Upper lobe of right lung (tissue), 1 donor: ENCODE results near the gene HIF3A. TPM values are rescaled to one million over a fixed set of nuclear protein-coding genes. Genes with fewer than 3 reads are reported as not detected.

Source experiments
- ATAC-seq: fragments of 200-7000 bp; cut with Tn5 transposase; one replicate; pipeline ENCODE4 v1.9.1; 2020; ENCODE audit warnings: mild to moderate bottlenecking, moderate library complexity
- DNase-seq: peaks from one replicate; pipeline ENCODE4 v3.0.0-alpha.2; 2020
- H3K27ac ChIP-seq: fragments of 200-600 bp; one replicate; pipeline ENCODE4 v1.8.0; 2022
- H3K27me3 ChIP-seq: fragments of 200-600 bp; one replicate; pipeline ENCODE4 v1.8.0; 2022; ENCODE audit warnings: mild to moderate bottlenecking
- H3K36me3 ChIP-seq: fragments of 200-600 bp; one replicate; pipeline ENCODE4 v1.8.0; 2022
- H3K4me1 ChIP-seq: fragments of 200-600 bp; one replicate; pipeline ENCODE4 v1.8.0; 2022
- H3K4me3 ChIP-seq: fragments of 200-600 bp; one replicate; pipeline ENCODE4 v1.8.0; 2022; ENCODE audit warnings: mild to moderate bottlenecking
- H3K9me3 ChIP-seq: fragments of 200-600 bp; one replicate; pipeline ENCODE4 v1.8.0; 2022
- intact Hi-C: fragments of 100-400 bp; cut with DNase I; formaldehyde crosslinking; loops from one replicate; pipeline ENCODE4 v1.11.0; 2022
- total RNA-seq: library from RNA; stranded (reverse); fragmentation: NEBNext Ultra II Directional; extraction: Animal tissue kit (Norgen Biotek cat#: 25700); gene quantifications from one replicate; pipeline ENCODE4 v1.2.1, GENCODE V29; 2021
- TF ChIP-seq, protein P1 (sequence below): fragments of 200-600 bp; IDR thresholded peaks from one replicate; pipeline ENCODE4 v1.8.0; 2022; ENCODE audit warnings: antibody characterized with exemption
- donor health status: DM: no; HTN: yes; CAD: no; lungs with severe emphysema.

HIF3A gene
- total RNA-seq, 1 donor from 2014 or later: 63.1 TPM

DNA sequence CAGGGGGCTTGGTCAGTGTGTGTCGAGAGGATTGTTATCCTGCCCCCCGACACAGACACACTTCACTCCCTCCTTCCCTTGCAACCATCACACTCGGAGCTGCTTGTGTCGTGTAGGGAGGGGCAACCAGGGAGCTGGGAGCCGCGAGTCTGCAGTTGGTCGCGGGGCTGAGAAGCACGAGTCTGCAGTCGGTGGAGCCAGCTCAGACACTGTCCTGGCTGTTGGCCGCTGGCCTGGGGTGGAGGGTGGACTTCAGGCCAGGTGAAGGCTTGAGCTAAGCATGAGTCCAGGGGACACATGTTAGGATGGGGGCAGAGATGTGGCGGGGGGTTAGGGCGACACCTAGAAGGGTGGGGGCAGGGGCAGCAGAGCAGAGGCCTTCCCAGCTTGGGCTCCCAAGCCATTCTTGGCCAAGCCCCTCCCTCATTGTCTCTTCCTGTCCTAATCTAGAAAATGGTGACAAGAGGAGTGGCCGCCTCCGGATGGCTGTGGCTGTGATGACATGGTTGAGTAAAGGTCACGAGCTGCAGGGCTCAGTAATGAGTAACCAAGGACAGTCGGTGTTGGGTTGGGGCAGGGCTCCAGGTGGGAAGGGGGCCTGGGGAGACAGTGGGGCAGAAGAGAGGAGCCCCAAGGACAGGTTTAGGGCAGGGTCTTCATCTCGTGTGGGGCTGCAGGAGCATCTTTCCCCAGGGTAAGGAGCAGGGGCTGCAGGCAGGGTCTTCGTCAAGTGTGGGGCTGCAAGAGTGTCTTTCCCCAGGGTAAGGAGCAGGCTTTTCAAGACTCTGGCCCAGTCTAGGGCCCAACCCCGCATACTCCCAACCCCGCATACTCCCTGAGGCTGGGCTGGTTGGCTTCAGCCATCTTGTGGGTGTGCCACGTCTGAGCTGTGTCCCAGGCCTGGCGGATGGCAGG lies 58.6 kb downstream of the HIF3A start:
- intact Hi-C loops: no loop called here
- no peaks in the 10 kb centered on the region for H3K27me3 ChIP-seq
- H3K36me3 ChIP-seq: peaks cover 47% of the 10 kb centered on the region
- no peak for DNase-seq
- TF ChIP-seq, protein P1, sequence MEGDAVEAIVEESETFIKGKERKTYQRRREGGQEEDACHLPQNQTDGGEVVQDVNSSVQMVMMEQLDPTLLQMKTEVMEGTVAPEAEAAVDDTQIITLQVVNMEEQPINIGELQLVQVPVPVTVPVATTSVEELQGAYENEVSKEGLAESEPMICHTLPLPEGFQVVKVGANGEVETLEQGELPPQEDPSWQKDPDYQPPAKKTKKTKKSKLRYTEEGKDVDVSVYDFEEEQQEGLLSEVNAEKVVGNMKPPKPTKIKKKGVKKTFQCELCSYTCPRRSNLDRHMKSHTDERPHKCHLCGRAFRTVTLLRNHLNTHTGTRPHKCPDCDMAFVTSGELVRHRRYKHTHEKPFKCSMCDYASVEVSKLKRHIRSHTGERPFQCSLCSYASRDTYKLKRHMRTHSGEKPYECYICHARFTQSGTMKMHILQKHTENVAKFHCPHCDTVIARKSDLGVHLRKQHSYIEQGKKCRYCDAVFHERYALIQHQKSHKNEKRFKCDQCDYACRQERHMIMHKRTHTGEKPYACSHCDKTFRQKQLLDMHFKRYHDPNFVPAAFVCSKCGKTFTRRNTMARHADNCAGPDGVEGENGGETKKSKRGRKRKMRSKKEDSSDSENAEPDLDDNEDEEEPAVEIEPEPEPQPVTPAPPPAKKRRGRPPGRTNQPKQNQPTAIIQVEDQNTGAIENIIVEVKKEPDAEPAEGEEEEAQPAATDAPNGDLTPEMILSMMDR: no peak
- H3K27ac ChIP-seq: no peak overlapping the region
- ATAC-seq: no peak
- peaks cover 31% of the 10 kb centered on the region for H3K4me1 ChIP-seq
- H3K4me3 ChIP-seq: no peak overlapping the region
- no peaks in the 10 kb centered on the region for H3K9me3 ChIP-seq

DNA sequence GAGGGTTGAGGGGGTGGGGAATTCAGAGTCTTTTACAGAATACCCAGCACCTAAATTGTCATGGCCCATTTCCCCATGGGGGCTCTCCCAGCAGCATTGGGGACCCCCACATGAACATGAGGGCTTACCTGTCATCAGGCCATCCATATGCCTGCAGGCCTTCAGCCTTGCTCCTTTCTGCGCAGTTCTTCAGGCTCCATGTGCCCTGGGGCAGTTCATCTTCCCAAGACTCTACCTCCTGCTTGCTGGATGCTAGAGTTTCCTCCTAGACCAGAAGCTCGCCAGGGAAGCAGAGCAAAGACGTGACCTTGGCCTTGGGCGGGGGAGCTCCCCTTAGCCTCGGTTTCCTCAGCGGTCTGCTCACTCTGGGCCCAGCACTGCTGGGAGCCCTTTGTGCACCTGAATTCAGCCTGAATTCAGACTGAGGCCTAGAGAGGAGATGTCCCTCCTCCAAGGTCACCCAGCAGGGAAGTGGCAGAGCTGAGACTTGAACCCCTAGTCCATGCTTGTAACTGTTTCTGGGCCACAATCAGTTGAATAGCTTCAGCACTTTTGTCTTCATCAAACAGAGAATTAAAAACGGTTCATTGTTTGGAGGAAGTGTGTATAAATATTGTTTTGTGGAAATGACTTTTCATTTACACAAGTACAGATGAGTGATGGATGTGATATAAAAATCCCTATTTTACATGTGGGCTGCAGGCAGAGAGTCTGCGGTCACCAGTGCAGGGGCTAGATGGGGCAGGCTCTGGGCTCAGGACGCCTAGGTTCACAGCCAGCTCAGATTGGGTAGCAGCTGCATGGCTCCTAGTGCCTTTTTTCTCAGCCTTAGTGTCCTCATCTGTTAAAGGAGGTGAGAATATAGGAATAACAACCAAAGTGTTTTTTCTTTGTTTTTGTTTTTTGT lies 59.6 kb downstream of the HIF3A start:
- H3K27ac ChIP-seq: no peak overlapping the region
- H3K27me3 ChIP-seq: no peaks in the 10 kb centered on the region
- intact Hi-C loops: no loop called here
- no peak overlapping the region for H3K4me3 ChIP-seq
- H3K36me3 ChIP-seq: peaks cover 47% of the 10 kb centered on the region
- peaks cover 22% of the 10 kb centered on the region for H3K4me1 ChIP-seq
- DNase-seq (no peak), ATAC-seq (no peak)
- TF ChIP-seq, protein P1: no peak
- no peaks in the 10 kb centered on the region for H3K9me3 ChIP-seq

DNA sequence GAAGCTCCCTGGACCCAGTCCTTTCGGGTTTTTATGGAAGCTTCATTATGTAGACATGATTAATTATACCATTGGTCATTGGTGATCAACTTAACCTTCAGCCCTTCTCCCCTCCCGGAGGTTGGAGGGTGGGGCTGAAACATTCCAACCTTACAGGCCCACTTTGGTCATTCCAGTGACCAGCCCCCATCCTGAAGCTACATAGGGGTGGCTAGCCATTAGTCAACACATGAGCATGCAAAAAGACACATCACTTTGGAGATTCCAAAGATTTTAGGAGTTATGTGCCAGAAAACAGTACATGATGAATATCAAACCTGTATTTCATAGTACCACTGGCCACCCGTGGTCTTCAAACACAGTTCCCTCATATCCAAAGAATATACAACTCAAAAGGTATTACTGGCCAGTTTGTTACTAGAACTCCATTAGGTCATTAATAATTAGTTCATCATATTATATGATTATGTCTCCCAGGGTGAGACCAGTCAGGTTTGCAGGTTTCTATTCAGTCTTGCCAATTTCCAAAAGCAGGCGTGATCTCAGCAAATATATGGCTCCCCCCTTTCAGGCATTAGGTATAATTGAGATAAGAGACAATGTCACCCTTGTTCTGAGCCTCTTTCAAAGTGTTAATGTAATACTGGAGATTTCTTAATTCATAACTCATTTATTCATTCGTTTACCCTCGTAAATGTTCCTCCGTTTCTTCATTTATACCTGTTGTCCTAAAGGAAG lies 61.2 kb downstream of the HIF3A start:
- intact Hi-C loops: no loop called here
- H3K9me3 ChIP-seq: no peaks in the 10 kb centered on the region
- H3K36me3 ChIP-seq: peaks cover 47% of the 10 kb centered on the region
- TF ChIP-seq, protein P1: no peak
- DNase-seq (no peak), ATAC-seq (no peak)
- H3K4me1 ChIP-seq: peaks cover 8% of the 10 kb centered on the region
- no peaks in the 10 kb centered on the region for H3K27me3 ChIP-seq
- no peak overlapping the region for H3K27ac ChIP-seq
- no peak overlapping the region for H3K4me3 ChIP-seq

DNA sequence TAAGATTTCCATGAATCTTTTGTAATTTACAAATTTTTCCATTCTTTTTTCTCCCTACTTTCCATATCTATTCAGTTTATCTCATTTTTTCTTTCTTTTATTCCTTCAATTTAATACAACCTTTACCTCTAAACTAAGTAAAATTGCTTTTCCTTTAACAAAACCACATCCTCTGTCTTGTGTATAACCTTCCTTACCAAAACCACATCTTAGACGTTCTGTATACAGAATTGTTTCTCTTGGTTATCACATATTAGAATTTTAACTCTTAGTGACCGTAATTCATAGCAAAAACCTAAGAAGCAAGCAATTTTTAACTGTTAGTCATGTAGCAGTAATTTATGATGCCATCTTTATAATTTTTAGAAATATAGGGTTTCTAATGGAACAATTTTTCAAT lies 65.1 kb downstream of the HIF3A start:
- Histone ChIP-seq H3K9me3 (no peaks in the 10 kb centered on the region), H3K27ac (no peak overlapping the region), H3K4me3 (no peak overlapping the region), H3K27me3 (no peaks in the 10 kb centered on the region), H3K36me3 (peaks cover 33% of the 10 kb centered on the region), H3K4me1 (no peaks in the 10 kb centered on the region)
- ATAC-seq: no peak
- no peak for DNase-seq
- TF ChIP-seq, protein P1: no peak
- intact Hi-C loops: no loop called here

DNA sequence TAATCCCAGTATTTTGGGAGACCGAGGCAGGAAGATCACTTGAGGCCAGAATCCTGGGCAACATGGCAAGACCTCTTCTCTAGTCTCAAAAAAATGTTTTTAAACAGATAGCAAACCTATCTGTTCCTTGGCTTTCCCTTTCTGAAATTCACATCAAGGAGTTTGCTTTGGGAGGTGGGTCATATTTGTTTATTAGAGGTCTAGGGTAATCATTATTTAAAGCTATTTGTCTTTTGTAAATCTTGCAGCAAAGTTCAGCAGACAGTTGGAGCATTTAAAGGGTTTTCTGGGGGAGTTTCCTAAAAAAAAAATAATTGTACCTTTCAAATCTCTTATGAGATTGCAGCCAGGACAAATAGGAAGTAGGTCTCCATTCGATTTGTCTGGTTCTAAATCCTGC lies 67.5 kb downstream of the HIF3A start:
- peaks cover 29% of the 10 kb centered on the region for H3K36me3 ChIP-seq

More for the DNA sequence above, 67.5 kb downstream of the HIF3A start:
- intact Hi-C loops: no loop called here
- no peaks in the 10 kb centered on the region for H3K27me3 ChIP-seq
- no peak overlapping the region for H3K4me3 ChIP-seq
- DNase-seq (no peak), ATAC-seq (no peak)
- no peaks in the 10 kb centered on the region for H3K9me3 ChIP-seq
- H3K4me1 ChIP-seq: no peaks in the 10 kb centered on the region
- no peak overlapping the region for H3K27ac ChIP-seq
- TF ChIP-seq, protein P1: no peak
